GM21737 (cell line): ENCODE data around the gene ATP6V0B.

Source experiments
- ATAC-seq: cut with Tn5 transposase; IDR thresholded peaks from one replicate; pipeline ENCODE4 v1.9.1; 2021; ENCODE audit warnings: mild to moderate bottlenecking, moderate library complexity; ENCODE audit not compliant: unreplicated experiment

Gene ATP6V0B

DNA sequence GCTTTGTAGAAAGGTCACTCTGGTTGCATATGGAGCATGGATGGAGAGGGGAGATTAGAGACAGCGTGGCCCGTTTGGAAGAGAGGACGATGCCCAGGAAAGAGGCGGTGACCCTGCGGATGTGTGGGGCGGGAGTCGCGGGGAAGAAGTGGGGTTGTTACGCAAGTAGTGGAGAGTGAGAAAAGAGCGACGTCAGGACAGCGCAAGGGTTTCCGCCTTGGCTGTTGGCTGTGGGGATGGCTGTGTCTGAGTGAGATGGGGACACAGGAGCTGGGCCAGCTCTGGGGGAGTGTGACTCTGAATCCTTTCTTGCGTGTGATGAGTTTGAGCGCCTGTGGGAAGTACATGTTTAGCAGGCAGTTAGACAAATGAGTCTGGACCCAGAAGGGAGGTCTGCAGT lies 8.0 kb downstream of the ATP6V0B start:
- ATAC-seq = no peak

DNA sequence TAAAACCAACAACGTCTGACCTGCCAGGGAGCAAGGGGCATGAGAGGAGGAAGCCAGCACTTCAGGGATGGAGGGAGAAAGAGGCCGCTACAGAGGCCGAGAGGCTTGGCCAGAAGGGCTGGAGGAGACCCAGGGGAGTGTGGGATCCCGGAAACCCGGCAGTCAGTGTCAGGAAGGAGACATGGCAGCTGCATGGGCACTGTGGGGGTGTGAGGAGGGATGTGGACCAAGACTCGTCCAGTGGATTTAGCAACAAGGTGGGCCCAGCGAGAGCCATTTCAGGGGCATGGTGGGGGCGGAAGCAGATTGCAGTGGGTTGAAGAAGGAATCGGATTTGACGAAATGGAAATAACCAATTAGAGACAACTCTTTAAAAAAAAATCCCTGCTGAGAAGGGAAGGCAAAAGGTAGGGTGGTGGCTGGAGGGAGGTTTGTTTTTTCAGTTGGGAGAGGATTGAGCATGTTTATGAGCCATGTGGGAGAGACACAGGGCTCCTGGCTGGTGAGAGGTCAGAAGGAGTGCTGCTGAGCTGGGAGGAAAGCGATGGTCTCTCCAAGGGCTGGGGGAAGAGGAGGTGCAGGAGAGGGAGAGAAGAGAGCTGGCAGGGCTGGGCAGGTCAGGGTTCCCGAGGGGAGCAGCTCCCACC lies 8.6 kb downstream of the ATP6V0B start:
- ATAC-seq = no peak

- ATAC-seq = no peak
Observed at GRCh38 chr1:43984855-43985254, 10.1 kb downstream of the ATP6V0B start.

DNA sequence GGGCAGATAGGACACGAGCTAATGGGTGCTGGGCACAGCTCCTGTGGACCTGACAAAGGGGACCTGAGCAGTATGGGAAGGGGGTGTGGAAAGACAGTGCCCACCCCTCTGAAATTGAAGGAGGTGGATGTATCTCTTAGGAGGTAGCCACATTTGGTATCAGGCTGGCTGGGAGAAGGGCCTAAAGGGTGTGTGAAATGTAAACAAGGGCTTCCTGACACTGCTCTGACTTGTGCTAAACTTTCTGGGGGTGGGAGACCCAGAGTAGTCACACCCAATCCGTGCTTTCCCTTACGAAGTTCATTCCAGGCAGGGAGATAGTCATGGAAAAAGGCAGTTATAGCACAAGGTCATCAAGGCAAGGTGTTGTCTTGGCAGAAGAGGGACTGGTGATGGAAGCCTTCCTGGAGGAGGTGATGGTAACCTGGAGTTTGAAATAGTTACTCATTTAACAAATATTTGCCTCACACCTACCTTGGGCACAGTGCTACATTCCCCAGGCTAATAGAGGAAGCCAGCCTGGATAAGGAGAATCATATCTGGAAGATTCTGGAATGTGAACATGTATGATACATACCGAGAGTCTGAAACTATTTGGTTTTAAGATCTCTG lies 11.3 kb downstream of the ATP6V0B start:
- ATAC-seq = no peak

GRCh38 chr1:43986712-43987111 lies 12.0 kb downstream of the ATP6V0B start:
- ATAC-seq = no peak

DNA sequence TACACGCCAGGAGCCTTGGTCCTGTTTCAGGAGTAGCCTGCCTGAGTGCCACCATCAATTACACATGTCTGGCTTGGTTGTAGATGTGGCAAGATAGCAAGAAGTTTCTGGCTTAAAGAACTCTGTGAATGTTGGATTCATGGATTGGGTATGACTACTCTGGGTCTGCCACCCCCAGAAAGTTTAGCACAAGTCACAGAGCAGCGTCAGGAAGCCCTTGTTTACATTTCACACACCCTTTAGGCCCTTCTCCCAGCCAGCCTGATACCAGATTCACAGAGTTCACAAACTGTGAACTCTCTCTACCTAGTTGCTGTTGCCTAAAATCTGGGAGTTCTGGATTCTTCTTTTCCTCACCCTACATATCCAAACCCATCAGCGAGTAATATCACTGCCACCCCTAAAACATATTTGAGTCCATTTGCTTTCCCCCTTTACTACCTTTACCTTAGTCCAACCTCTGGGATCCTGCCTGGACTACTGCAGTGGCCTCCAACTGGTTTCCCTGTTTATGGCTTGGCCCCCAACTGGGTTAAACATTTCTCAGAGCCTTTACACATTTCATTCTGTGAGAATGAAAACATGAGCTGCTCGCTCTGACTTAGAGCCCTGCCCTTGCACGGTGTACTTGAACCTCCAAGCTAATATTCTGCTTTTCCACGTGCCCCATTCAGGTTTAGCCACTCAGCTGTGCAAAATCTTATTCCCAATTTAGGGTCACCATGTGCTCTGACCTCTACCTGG lies 12.6 kb downstream of the ATP6V0B start:
- ATAC-seq = no peak

- ATAC-seq = no peak
Observed at GRCh38 chr1:43990271-43991199, 15.8 kb downstream of the ATP6V0B start.

DNA sequence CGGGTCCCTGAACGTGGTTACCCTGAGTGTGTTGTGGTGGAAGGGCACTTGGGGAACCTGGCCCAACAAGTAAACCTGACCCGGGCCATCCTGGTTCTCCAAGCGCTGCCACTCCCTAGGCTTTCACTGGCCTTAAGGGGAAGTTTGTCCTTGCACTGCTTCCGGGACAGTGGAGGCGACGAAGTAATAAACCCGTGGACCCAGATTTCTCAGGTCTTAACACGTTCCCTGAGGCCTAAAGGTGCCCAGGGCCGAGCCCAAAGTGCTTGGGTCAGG lies 16.4 kb downstream of the ATP6V0B start:
- no peak for ATAC-seq

DNA sequence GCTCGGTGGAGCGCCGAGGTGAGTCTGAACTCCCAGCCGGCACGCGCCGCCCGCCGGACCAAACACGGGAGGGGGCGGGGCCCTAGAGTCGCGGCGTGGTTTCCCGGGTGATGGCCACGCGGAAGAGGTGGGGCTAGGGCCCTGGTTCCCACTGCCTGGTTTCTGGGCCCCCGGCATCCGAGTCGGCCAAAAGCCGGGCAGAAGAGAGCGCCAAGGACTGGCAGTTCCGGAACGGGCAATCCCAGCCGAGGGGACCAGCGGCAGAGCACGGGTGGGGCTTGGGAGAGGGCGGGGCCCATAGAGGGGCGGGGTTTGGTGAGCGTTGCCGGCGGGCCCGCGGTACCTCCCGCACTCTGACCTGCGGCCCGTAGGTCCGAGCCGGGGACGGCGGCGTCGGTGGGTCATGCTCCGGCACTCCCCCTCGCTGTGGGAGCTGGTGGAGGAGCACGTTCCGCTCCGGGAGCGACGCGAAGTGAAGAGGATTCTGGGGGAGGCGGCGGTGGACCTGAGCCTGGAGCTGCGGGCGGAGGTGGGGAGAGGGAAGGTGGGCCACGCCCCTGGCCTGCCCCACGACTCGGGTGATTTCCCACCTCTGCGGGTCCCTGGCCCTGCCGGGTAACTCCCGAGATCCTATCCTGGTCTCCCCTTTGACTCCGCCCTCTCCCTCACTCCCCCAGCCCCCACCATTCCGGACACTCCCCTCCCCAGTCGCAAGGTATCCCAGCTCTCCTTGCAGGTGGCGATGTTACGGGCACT lies 16.9 kb downstream of the ATP6V0B start, which contains the start of gene CCDC24:
TSS of gene CCDC24 (plus strand) at position 124 of the 756 bp plus-strand sequence. CDS start at position 404, 280 bp downstream.
- peak; percentile 72 for ATAC-seq

GRCh38 chr1:43992232-43992995 lies 17.7 kb downstream of the ATP6V0B start:
- ATAC-seq = no peak

- ATAC-seq = no peak
Observed at GRCh38 chr1:43993206-43993914, 18.6 kb downstream of the ATP6V0B start.

GRCh38 chr1:43994071-43994470 lies 19.3 kb downstream of the ATP6V0B start:
- no peak for ATAC-seq

DNA sequence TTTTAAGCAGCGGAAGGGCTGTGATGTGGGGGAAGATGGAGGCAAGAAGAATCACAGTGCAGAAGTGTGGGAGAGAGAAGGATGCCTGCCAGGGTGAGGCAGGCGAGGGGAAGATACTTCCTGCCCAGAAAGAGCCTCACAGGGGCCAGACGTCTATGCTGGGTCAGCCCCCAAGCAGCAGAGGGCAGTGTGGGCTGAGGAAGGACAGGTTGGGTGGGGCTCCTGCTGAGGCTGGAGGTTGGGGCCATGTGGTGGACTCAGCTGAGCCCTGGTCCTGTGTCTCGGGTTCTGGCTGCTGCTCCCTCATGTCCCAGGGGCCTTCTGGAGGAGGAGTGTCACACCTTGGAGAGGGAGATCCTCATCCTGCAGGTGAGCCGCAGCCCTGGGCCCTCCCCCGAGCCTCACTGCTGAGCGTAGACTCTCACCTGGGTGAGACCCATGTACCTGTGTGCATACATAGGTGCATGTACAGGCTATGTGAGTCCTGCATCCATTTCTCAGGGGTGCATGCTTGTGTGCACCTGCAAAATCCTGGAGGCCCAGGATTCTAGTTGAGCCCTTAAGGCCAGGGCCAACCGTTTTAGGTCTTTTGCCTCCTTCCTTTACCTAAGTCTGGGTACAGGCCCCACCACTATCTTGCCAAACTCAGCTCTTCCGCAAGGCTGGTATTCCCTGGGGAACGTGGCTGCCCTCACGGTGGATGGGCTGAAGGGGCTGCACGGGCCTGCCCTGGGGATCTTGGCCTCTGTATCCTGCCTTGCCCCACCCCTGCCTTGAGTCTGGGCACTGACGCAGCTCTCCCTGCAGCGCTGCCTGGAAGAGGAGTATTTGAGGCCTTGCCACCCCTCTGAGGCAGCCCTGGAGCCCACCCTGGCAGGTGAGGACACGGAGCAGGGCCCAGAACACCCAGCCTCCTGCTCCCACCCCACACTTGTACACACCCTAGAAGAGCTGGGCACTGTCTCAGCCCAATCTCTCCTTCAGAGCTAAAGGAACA lies 20.3 kb downstream of the ATP6V0B start:
- ATAC-seq = no peak

GRCh38 chr1:43995984-43996732 lies 21.4 kb downstream of the ATP6V0B start:
- no peak for ATAC-seq

DNA sequence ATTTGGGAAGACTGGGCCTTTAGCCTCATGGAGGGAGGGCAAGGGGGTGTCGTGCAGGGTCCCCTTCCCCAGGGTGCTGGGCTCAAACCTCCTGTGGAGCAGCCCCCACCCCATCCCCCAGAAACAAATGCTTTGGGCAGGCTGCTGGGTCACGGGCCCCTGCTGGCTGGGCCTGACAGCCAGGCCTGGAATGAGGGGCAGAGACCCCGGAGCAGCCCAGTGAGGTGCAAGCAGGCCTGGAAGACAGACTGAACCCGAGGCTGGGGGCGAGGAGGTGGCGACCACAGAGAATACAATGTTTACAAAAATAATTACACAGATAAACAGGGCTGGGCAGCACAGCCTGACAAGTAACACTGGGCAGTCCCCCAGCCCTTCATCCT lies 22.0 kb downstream of the ATP6V0B start:
- no peak for ATAC-seq

GRCh38 chr1:43997295-43997999 lies 22.7 kb downstream of the ATP6V0B start:
- no peak for ATAC-seq

GRCh38 chr1:43998000-43998378 lies 23.2 kb downstream of the ATP6V0B start:
- no peak for ATAC-seq
